Measurements from ENCODE around the gene SLC35F6. TPM values are rescaled to one million over a fixed set of nuclear protein-coding genes. Genes with fewer than 3 reads are reported as not detected.
"Not testable (repeated sequence)": the region's sequence is repeated elsewhere in the genome, so short reads cannot be mapped to it uniquely, and the experiment has no call there.

Gene SLC35F6
- total and polyA plus RNA-seq, 12 donors, result 13.2 to 36.2 (median 21.3) TPM

GRCh38 chr2:26757873-26758789, 6.0 kb upstream of the SLC35F6 start:
- 52 to 53% methylated on average over 6 of the region's 6 CpGs for WGBS, 2 donors
- Histone ChIP-seq H3K36me3 (no peaks in the 10 kb centered on the region), H3K27ac (peak overlapping the region in 9 of 10 donors; percentile 33 to 87 (median 52)), H3K4me3 (no peak overlapping the region), H3K27me3 (no peaks in the 10 kb centered on the region), H3K9me3 (no peaks in the 10 kb centered on the region), H3K4me1 (peaks cover 6 to 26% (median 15%) of the 10 kb centered on the region in 9 donors)
- TF ChIP-seq, protein P1, sequence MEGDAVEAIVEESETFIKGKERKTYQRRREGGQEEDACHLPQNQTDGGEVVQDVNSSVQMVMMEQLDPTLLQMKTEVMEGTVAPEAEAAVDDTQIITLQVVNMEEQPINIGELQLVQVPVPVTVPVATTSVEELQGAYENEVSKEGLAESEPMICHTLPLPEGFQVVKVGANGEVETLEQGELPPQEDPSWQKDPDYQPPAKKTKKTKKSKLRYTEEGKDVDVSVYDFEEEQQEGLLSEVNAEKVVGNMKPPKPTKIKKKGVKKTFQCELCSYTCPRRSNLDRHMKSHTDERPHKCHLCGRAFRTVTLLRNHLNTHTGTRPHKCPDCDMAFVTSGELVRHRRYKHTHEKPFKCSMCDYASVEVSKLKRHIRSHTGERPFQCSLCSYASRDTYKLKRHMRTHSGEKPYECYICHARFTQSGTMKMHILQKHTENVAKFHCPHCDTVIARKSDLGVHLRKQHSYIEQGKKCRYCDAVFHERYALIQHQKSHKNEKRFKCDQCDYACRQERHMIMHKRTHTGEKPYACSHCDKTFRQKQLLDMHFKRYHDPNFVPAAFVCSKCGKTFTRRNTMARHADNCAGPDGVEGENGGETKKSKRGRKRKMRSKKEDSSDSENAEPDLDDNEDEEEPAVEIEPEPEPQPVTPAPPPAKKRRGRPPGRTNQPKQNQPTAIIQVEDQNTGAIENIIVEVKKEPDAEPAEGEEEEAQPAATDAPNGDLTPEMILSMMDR (IDR thresholded peaks at IDR 0.05), result no peak
- ATAC-seq (peak; percentile 37 to 82 (median 72)), DNase-seq (peak in 1 of 2 donors; percentile 62)
- intact Hi-C loops (cut with DNase I), result no loop called here

DNA sequence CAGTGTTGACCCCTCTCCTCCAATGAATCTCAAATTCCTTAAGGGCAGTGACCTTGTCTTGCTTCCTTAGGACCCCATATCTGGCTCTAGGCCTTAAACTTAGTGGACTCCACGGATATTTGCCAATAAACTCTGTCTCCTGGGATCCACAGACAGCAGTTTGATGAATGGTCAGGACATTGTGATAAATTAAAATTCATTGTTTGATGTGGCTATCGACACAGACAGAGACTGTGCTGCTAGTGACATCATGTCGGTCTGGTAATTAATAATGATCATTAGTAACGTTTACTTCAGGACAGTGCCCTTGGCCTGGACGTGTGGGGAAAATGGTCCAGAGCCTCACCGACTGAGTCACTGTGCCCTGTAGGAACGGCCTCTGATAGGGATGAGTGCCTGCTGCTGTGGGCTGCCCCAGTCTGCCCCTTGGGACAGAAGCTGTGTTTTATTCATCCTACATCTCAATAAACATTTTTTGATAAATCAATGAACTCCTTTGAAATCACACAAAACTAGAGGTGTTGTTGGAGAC, 5.2 kb upstream of the SLC35F6 start:
- no peak overlapping the region for H3K4me3 ChIP-seq
- DNase-seq (no peak), ATAC-seq (no peak)
- H3K36me3 ChIP-seq, result no peaks in the 10 kb centered on the region
- TF ChIP-seq, protein P1 (IDR thresholded peaks at IDR 0.05), result no peak
- peak overlapping the region in 5 of 10 donors; percentile 33 to 87 (median 59) for H3K27ac ChIP-seq
- WGBS, 2 donors, result 80 to 88% methylated on average over 7 of the region's 7 CpGs
- intact Hi-C loops (cut with DNase I), result no loop called here
- H3K27me3 ChIP-seq, result no peaks in the 10 kb centered on the region
- H3K9me3 ChIP-seq, result no peaks in the 10 kb centered on the region
- H3K4me1 ChIP-seq, result peaks cover 6 to 32% (median 19%) of the 10 kb centered on the region in 9 donors

DNA sequence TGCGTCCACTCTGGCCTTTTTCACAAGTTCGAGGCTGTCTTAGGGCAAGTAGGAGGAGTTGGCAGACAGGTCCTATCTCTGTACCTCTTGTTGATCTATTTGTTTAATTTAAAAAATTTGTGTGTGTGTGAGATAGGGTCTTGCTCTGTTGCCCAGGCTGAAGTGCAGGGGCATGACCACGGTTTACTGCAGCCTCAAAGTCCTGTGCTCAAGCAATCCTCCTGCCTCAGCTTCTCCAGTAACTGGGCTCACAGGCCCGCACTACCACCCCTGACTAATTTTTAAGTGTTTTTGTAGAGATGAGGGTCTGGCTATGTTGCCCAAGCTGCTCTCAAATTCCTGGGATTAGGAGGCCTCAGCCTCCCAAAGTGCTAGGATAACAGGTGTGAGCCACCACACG, 4.2 kb upstream of the SLC35F6 start:
- Histone ChIP-seq H3K36me3 (no peaks in the 10 kb centered on the region), H3K27me3 (no peaks in the 10 kb centered on the region), H3K27ac (no peak overlapping the region), H3K4me1 (peaks cover 6 to 35% (median 24%) of the 10 kb centered on the region in 9 donors), H3K9me3 (no peaks in the 10 kb centered on the region), H3K4me3 (no peak overlapping the region)
- TF ChIP-seq, protein P1 (IDR thresholded peaks at IDR 0.05), result no peak
- ATAC-seq (no peak), DNase-seq (no peak)
- 95 to 97% methylated on average over 5 of the region's 5 CpGs for WGBS, 2 donors
- intact Hi-C loops (cut with DNase I), result no loop called here

DNA sequence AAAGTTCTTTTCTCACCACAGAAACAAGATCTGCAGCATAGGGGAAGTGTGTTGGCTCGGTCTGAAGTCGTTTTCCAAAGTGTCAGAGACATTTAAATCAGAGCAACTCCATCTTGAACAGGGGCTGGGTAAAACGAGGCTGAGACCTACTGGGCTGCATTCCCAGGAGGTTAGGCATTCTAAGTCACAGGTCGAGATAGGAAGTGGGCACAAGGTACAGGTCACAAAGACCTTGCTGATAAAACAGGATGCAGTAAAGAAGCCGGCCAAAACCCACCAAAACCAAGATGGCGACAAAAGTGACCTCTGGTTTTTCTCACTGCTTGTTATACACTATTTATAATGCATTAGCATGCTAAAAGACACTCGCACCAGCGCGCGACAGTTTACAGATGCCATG, 3.1 kb upstream of the SLC35F6 start:
- H3K9me3 ChIP-seq; H3K4me3 ChIP-seq; ATAC-seq; H3K27me3 ChIP-seq; H3K36me3 ChIP-seq; DNase-seq; H3K27ac ChIP-seq; intact Hi-C loops (cut with DNase I): not testable (repeated sequence)
- H3K4me1 ChIP-seq, result peaks cover 6 to 47% (median 35%) of the 10 kb centered on the region in 9 donors
- WGBS, 2 donors, result 71 to 76% methylated on average over 10 of the region's 10 CpGs

Data from heart right ventricle (tissue), 16 donors.